ENCODE data around the gene TSPAN18. TPM values are rescaled to one million over a fixed set of nuclear protein-coding genes. Genes with fewer than 3 reads are reported as not detected.
A peak's percentile ranks its signal among the peaks of the same experiment; 100 is the strongest.

TSPAN18 gene
- total RNA-seq, 6 donors from 2014 or later, result 8.2 to 48.6 (median 17.5) TPM

DNA sequence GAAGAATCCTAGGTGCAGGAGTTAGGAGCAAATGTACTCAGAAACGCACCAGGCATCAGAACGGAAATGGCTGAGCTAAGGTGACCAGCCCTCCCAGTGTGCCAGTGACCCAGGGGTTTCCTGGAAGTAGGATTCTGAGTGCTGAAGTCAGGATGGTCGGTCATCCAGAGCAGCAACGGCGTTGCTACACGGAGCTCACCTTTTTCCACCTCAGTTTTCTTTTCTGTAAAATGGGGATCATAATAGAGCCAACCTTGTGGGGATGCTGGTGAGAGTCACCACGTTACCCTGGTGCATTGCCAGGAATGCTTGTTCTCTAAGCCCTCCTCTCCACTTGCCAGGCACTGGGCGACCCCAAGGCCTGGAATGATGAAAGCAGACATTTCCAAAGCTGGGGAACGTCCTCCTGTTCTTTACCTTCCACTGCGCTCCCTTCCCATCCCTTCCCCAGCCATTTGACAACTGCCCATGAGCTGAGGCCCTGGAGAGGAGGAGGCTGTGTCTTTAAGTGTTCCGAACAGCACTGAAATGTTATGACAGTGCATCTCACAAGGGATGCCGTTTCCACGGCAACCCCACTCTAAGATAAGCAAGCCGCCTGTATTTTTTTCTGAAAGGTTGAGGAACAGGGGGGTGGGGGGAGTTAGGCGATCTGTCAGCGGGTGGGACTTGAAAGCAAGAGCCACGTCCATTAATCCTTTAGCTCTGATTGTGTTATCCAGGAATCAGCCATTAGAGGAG, 66.8 kb downstream of the TSPAN18 start:
- DNase-seq, result no peak

GRCh38 chr11:44795803-44796535, 69.2 kb downstream of the TSPAN18 start:
- ATAC-seq (ENCODE audit: low FRiP score in 2 of 2) (no peak), DNase-seq (no peak)
- Histone ChIP-seq H3K27me3 (no peaks in the 10 kb centered on the region), H3K27ac (no peak overlapping the region), H3K4me1 (no peaks in the 10 kb centered on the region), H3K9me3 (no peaks in the 10 kb centered on the region), H3K36me3 (no peaks in the 10 kb centered on the region), H3K4me3 (no peak overlapping the region)
- no peak for TF ChIP-seq POLR2A (IDR thresholded peaks at IDR 0.05)
- TF ChIP-seq POLR2AphosphoS5 (IDR thresholded peaks at IDR 0.05), result no peak
- TF ChIP-seq CTCF (IDR thresholded peaks at IDR 0.05), result no peak
- no peak for TF ChIP-seq EP300 (IDR thresholded peaks at IDR 0.05)
- WGBS, 2 donors, result 75 to 88% methylated on average over 7 to 8 of the region's 8 CpGs

More for the DNA sequence above, 66.8 kb downstream of the TSPAN18 start:
- peak in 1 of 2 donors; percentile 23 for ATAC-seq (ENCODE audit: low FRiP score in 2 of 2)
- H3K27me3 ChIP-seq, result no peaks in the 10 kb centered on the region
- no peak overlapping the region for H3K4me3 ChIP-seq
- H3K9me3 ChIP-seq, result no peaks in the 10 kb centered on the region
- no peak overlapping the region for H3K27ac ChIP-seq
- no peaks in the 10 kb centered on the region for H3K36me3 ChIP-seq
- 56 to 64% methylated on average over 17 of the region's 17 CpGs for WGBS, 2 donors
- H3K4me1 ChIP-seq, result no peaks in the 10 kb centered on the region
- TF ChIP-seq EP300 (IDR thresholded peaks at IDR 0.05) (no peak), POLR2AphosphoS5 (IDR thresholded peaks at IDR 0.05) (no peak), POLR2A (IDR thresholded peaks at IDR 0.05) (no peak), CTCF (IDR thresholded peaks at IDR 0.05) (no peak)

GRCh38 chr11:44797051-44797450, 70.3 kb downstream of the TSPAN18 start:
- WGBS, 2 donors, result 90% methylated on average over 5 of the region's 5 CpGs

DNA sequence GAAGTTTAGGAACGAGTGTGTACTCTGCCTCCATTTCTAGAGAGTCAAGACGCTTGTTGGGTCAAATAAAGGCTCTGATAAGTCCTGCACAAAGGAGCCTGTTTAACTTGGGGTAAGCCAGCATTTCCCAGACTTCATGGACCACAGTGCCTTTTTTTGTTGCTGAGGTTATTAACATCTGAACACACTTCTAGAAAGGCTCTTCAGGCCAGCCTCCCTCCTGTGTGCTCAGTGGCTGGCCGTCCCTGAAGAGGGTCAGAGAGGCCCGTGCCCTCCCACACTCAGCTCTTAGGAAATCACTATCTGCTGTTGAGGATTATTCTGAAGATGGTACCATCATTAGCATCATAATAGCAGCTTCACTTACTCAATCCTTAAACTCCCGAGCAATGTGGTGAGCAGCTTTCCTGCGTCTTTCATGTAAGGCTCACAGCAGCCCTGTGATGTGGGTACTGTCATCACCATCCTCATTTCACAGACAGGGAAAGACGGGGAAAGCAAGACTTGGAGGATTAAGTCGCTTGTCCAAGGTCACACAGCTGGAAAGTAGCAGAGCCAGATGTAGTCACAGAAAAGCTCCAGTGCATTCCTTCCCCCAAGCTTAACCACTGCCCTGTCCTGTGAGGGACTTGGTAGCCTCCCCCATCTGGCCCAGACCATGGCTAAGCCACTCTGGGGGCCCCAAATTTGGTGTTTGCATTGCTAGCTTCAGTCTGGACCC, 71.3 kb downstream of the TSPAN18 start:
- Histone ChIP-seq H3K27me3 (no peaks in the 10 kb centered on the region), H3K4me1 (no peaks in the 10 kb centered on the region), H3K27ac (no peak overlapping the region), H3K9me3 (no peaks in the 10 kb centered on the region), H3K36me3 (no peaks in the 10 kb centered on the region), H3K4me3 (no peak overlapping the region)
- WGBS, 2 donors, result 71% methylated on average over 8 of the region's 8 CpGs
- DNase-seq (no peak), ATAC-seq (ENCODE audit: low FRiP score in 2 of 2) (no peak)
- no peak for TF ChIP-seq POLR2AphosphoS5 (IDR thresholded peaks at IDR 0.05)
- no peak for TF ChIP-seq POLR2A (IDR thresholded peaks at IDR 0.05)
- no peak for TF ChIP-seq EP300 (IDR thresholded peaks at IDR 0.05)
- no peak for TF ChIP-seq CTCF (IDR thresholded peaks at IDR 0.05)

More at GRCh38 chr11:44797051-44797450, 70.3 kb downstream of the TSPAN18 start:
- H3K4me3 ChIP-seq, result no peak overlapping the region
- ATAC-seq (ENCODE audit: low FRiP score in 2 of 2) (no peak), DNase-seq (no peak)
- no peaks in the 10 kb centered on the region for H3K27me3 ChIP-seq
- H3K36me3 ChIP-seq, result no peaks in the 10 kb centered on the region
- no peak overlapping the region for H3K27ac ChIP-seq
- H3K9me3 ChIP-seq, result no peaks in the 10 kb centered on the region
- no peaks in the 10 kb centered on the region for H3K4me1 ChIP-seq
- TF ChIP-seq POLR2A (IDR thresholded peaks at IDR 0.05) (no peak), POLR2AphosphoS5 (IDR thresholded peaks at IDR 0.05) (no peak), EP300 (IDR thresholded peaks at IDR 0.05) (no peak), CTCF (IDR thresholded peaks at IDR 0.05) (no peak)
